HepG2 (cell line): ENCODE data around the gene LANCL2. TPM values are rescaled to one million over a fixed set of nuclear protein-coding genes. Genes with fewer than 3 reads are reported as not detected.

Experiments used
- ATAC-seq: fragments of 200-7000 bp; cut with Tn5 transposase; 3 replicates; pipeline ENCODE4 v1.9.1; 2020; ENCODE audit warnings: mild to moderate bottlenecking, moderate library complexity
- BruUV-seq: library from RNA; stranded (reverse); fragments of 400-500 nt; replicated peaks from 2 replicates; lab custom pipeline; 2021; lab: Mats Ljungman, UMichigan
- CTCF ChIA-PET: fragments of 300-600 bp; formaldehyde crosslinking; extraction: SDS; loops from one replicate; lab custom pipeline; 2021; ENCODE audit warnings: low total read pairs, inconsistent platforms, low intra/inter-chr PET ratio; lab: Yijun Ruan, JAX
- POLR2A ChIA-PET: fragments of 350-600 bp; sonication (Branson Sonifier 250); formaldehyde crosslinking; loops from one replicate; lab custom pipeline; 2020; ENCODE audit warnings: antibody characterized with exemption, inconsistent platforms; lab: Yijun Ruan, JAX
- DNase-seq: peaks from one replicate; pipeline ENCODE4 v3.0.0-alpha.2; 2015; ENCODE audit warnings: low spot score
- FAIRE-seq: peaks from 3 replicates; lab custom pipeline; 2011; peaks lifted over from hg19 to GRCh38; lab: Jason Lieb, UNC
- H2AFZ ChIP-seq: one replicate; pipeline ENCODE4 v1.6.1; 2011; ENCODE audit warnings: low read length, inconsistent platforms
- H3K27ac ChIP-seq: fragments of 300-600 bp; 3 replicates; pipeline ENCODE4 v1.8.0; 2011; ENCODE audit warnings: mixed run types, mild to moderate bottlenecking, mixed read lengths, low read length, inconsistent platforms; ENCODE audit not compliant: insufficient read depth; ENCODE audit errors: extremely low read length
- H3K27me3 ChIP-seq, 2 experiments: fragments of 200-600 bp in 1 of 2; 2 replicates in 1 of 2; 3 replicates in 1 of 2; pipeline versions ENCODE4 v1.6.0 to v1.8.0; 2011; ENCODE audit warnings: low read length in 2 of 2, mild to moderate bottlenecking in 2 of 2, moderate library complexity in 2 of 2, inconsistent platforms in 1 of 2; ENCODE audit not compliant: insufficient read depth in 2 of 2, control insufficient read depth in 1 of 2
- H3K36me3 ChIP-seq, 2 experiments: fragments of 200-600 bp in 1 of 2; replicated peaks in 1 of 2; 2 replicates in 1 of 2; 3 replicates in 1 of 2; pipeline versions ENCODE4 v1.5.1 to v1.8.0; 2011; ENCODE audit warnings: low read length in 2 of 2, inconsistent platforms in 1 of 2; ENCODE audit not compliant: insufficient read depth in 2 of 2, control insufficient read depth in 1 of 2
- H3K4me1 ChIP-seq: 2 replicates; pipeline ENCODE4 v1.5.1; 2012; ENCODE audit warnings: low read length, inconsistent platforms; ENCODE audit not compliant: insufficient read depth
- H3K4me2 ChIP-seq: 2 replicates; pipeline ENCODE4 v1.6.0; 2011; ENCODE audit warnings: low read depth, low read length, inconsistent platforms
- H3K4me3 ChIP-seq, 3 experiments: fragments of 200-600 bp in 1 of 3; sonication (generic), shearing (Covaris generic) in 1 of 3; replicated peaks in 1 of 3; 2 replicates each; pipeline ENCODE4 v1.5.1; 2011 to 2016; ENCODE audit warnings: low read length in 3 of 3, inconsistent platforms in 2 of 3, low read depth in 2 of 3, mild to moderate bottlenecking in 2 of 3, control low read depth in 1 of 3, mixed read lengths in 1 of 3; ENCODE audit not compliant: insufficient read depth in 1 of 3
- H3K79me2 ChIP-seq: one replicate; pipeline ENCODE4 v1.6.1; 2011; ENCODE audit warnings: low read length, inconsistent platforms; ENCODE audit not compliant: insufficient read depth
- H3K9ac ChIP-seq: 2 replicates; pipeline ENCODE4 v1.6.0; 2011; ENCODE audit warnings: mild to moderate bottlenecking, low read depth, low read length, inconsistent platforms; ENCODE audit not compliant: insufficient read depth
- H3K9me3 ChIP-seq: 2 replicates; pipeline ENCODE4 v1.5.1; 2012; ENCODE audit warnings: mild to moderate bottlenecking, low read length
- H4K20me1 ChIP-seq: 2 replicates; pipeline ENCODE4 v1.6.0; 2011; ENCODE audit warnings: inconsistent platforms, mild to moderate bottlenecking, low read length, moderate library complexity; ENCODE audit not compliant: insufficient read depth
- JUNB ChIP-seq: sonication (generic); formaldehyde crosslinking; IDR thresholded peaks from 2 replicates; pipeline ENCODE4 v1.8.0; 2022; ENCODE audit warnings: missing genetic modification reagents, mild to moderate bottlenecking, borderline replicate concordance
- MED13 ChIP-seq: sonication (generic); formaldehyde crosslinking; IDR thresholded peaks from 2 replicates; pipeline ENCODE4 v1.5.0; 2020; ENCODE audit warnings: missing genetic modification reagents
- SP1 ChIP-seq, 2 experiments: fragments of 450-650 bp in 1 of 2; sonication (generic) in 1 of 2; formaldehyde crosslinking in 1 of 2; IDR thresholded peaks; 2 replicates each; pipeline versions ENCODE4 v1.4.0 to v1.6.1; 2016 to 2020; ENCODE audit warnings: missing genetic modification reagents in 1 of 2
- ZNF468 ChIP-seq: sonication (generic); formaldehyde crosslinking; IDR thresholded peaks from 2 replicates; pipeline ENCODE4 v1.8.0; 2022; ENCODE audit warnings: mild to moderate bottlenecking, moderate library complexity, missing genetic modification reagents
- ZNF629 ChIP-seq: sonication (generic); formaldehyde crosslinking; conservative IDR thresholded peaks from 2 replicates; pipeline ENCODE4 v1.5.0; 2020; ENCODE audit warnings: missing genetic modification reagents
- ZNF746 ChIP-seq: sonication (generic); formaldehyde crosslinking; IDR thresholded peaks from 2 replicates; pipeline ENCODE4 v1.8.0; 2022; ENCODE audit warnings: mild to moderate bottlenecking, missing genetic modification reagents
- ZNF75D ChIP-seq: sonication (generic); formaldehyde crosslinking; IDR thresholded peaks from 2 replicates; pipeline ENCODE4 v1.8.1; 2023; ENCODE audit warnings: missing genetic modification reagents, mild to moderate bottlenecking, borderline replicate concordance
- WGBS: methylation state at CpG from one replicate; pipeline ENCODE4 v1.1.6; 2017; ENCODE audit warnings: low lambda C conversion rate; 5-methylcytosine and 5-hydroxymethylcytosine counted together
- in situ Hi-C: cut with HindIII; loops from 2 replicates; pipeline ENCODE4 v1.10.0; 2017; ENCODE audit warnings: low pct_unique_long_range_greater_than_20kb; ENCODE audit not compliant: extremely low pct_ligation_motif_present
- intact Hi-C: fragments of 100-400 bp; cut with micrococcal nuclease; formaldehyde crosslinking; loops from one replicate; pipeline ENCODE4 v1.10.0; 2022; ENCODE audit not compliant: unreplicated experiment
- polyA plus RNA-seq, 8 experiments: library from polyadenylated mRNA; depleted of rRNA in 3 of 8; stranded (reverse) in 7 of 8; unstranded in 1 of 8; fragments of >200 nt; fragmentation: Illumina TruSeq in 4 of 8; extraction: Trizol in 4 of 8; gene quantifications; 2 replicates each; pipeline versions ENCODE4 v1.2.1 to v1.2.3, GENCODE V29; 2011 to 2016; ENCODE audit warnings: low read depth in 4 of 8, missing spikeins in 1 of 8, mixed read lengths in 1 of 8; ENCODE audit not compliant: insufficient read depth in 1 of 8
- total RNA-seq, 5 experiments: library from RNA; depleted of rRNA; stranded (reverse); fragments of >200 nt; fragmentation: Illumina TruSeq; extraction: Trizol; gene quantifications; 2 replicates each; pipeline ENCODE4 v1.2.3, GENCODE V29; 2016; ENCODE audit warnings: low read depth in 1 of 5
- TF ChIP-seq, protein P1 (sequence below): sonication (generic); formaldehyde crosslinking; conservative IDR thresholded peaks from 2 replicates; pipeline ENCODE4 v1.4.0; 2020; ENCODE audit warnings: missing genetic modification reagents
- TF ChIP-seq, protein P2 (sequence below): sonication (generic); formaldehyde crosslinking; IDR thresholded peaks from 2 replicates; pipeline ENCODE4 v1.4.0; 2020; ENCODE audit warnings: missing genetic modification reagents

Gene LANCL2
- total and polyA plus RNA-seq, 2 of the 13 experiments (the other 11 are each of a cell fraction or from before 2014, with no cell fraction given): 10.0 to 13.8 TPM

DNA sequence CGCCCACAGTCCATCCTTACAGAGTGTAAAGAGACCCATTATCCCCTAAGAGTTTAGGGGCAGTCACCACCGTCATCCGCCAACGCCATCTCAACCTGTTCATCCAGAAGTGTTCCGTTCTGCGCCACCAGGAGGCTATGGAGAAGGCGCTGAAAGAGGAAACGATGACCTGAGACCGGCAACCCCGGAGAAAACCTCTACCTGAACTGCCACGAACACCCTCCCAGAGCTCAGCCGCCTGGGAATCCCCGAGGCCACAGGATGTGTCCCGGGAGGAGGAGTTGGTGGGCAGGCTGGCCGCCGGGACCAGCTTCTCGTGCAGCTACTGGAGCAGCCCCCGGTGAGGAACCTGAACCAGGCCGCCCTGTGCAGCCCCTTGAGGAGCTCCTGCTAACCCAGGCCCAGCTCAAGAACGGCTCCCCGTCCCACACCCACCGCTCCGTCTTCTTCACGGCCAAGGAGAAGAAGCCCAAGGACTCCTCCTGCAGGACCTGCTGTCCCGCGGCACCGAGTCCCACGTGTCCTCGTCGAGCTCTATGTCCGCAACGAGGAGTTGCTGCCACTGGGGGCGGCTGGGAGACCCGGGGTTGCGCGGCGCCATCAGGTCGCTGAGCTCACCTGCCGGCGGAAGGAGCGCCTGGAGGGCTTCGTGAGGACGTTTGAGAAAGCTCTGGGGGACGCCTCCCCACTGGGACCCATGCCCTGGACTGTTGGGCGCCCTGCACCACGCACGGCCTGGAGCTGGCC lies 21.1 kb upstream of the LANCL2 start:
- Histone ChIP-seq H3K9me3 (no peaks in the 10 kb centered on the region), H3K9ac (no peak overlapping the region), H3K79me2 (no peaks in the 10 kb centered on the region), H2AFZ (no peak overlapping the region), H4K20me1 (no peaks in the 10 kb centered on the region), H3K27me3 (0 out of 5 replicates have a peak, but pooled peaks cover 0 to under 1% of the 10 kb centered on the region in 2 experiments), H3K4me1 (no peaks in the 10 kb centered on the region), H3K36me3 (no peaks in the 10 kb centered on the region), H3K4me2 (no peak overlapping the region), H3K27ac (no peak overlapping the region), H3K4me3 (no peak overlapping the region)
- in situ Hi-C loops (no loop called here), intact Hi-C loops (loop anchor here (10.0 kb wide), 1 partner anchor 59 kb away; no protein-coding TSS in a partner anchor)
- FAIRE-seq (no peak), DNase-seq (no peak), ATAC-seq (peak; percentile 26; the same call in 2 of the 3 replicates)
- CTCF ChIA-PET: no interaction called here
- WGBS: 73% methylated on average over 21 of the region's 47 CpGs
- BruUV-seq: no TSS peak
- TF ChIP-seq MED13 (CRISPR knock-in tag) (no peak), ZNF746 (CRISPR knock-in tag) (no peak), ZNF468 (no peak), ZNF629 (no peak), JUNB (CRISPR knock-in tag) (no peak)
- TF ChIP-seq, protein P1, sequence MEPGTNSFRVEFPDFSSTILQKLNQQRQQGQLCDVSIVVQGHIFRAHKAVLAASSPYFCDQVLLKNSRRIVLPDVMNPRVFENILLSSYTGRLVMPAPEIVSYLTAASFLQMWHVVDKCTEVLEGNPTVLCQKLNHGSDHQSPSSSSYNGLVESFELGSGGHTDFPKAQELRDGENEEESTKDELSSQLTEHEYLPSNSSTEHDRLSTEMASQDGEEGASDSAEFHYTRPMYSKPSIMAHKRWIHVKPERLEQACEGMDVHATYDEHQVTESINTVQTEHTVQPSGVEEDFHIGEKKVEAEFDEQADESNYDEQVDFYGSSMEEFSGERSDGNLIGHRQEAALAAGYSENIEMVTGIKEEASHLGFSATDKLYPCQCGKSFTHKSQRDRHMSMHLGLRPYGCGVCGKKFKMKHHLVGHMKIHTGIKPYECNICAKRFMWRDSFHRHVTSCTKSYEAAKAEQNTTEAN (CRISPR knock-in tag): no peak
- POLR2A ChIA-PET: no interaction called here

DNA sequence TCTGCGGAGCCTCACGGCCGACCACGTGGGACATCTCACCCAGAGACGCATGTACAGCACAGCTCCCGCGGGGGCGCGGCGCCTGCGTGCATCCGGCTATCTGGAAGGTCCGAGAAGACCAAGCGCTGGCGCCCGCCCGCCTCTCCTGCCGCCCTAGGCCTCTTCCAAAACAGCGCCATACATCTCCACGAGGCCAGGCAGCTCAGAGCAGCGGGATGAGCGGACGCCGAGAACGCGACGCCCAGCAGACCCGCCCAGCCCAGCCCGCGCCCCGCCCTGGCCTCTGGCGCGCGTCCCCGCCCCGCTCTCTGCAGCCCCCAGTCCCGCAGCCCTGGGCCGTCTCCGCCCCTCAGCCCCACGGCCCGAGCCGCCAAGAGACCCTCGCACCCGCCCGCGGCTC lies 20.3 kb upstream of the LANCL2 start:
- in situ Hi-C loops: no loop called here
- TF ChIP-seq ZNF75D (CRISPR knock-in tag) (no peak), SP1 (IDR thresholded peaks at IDR 0.05) (no peak), SP1 (CRISPR knock-in tag; IDR thresholded peaks at IDR 0.05) (no peak)
- TF ChIP-seq, protein P2, sequence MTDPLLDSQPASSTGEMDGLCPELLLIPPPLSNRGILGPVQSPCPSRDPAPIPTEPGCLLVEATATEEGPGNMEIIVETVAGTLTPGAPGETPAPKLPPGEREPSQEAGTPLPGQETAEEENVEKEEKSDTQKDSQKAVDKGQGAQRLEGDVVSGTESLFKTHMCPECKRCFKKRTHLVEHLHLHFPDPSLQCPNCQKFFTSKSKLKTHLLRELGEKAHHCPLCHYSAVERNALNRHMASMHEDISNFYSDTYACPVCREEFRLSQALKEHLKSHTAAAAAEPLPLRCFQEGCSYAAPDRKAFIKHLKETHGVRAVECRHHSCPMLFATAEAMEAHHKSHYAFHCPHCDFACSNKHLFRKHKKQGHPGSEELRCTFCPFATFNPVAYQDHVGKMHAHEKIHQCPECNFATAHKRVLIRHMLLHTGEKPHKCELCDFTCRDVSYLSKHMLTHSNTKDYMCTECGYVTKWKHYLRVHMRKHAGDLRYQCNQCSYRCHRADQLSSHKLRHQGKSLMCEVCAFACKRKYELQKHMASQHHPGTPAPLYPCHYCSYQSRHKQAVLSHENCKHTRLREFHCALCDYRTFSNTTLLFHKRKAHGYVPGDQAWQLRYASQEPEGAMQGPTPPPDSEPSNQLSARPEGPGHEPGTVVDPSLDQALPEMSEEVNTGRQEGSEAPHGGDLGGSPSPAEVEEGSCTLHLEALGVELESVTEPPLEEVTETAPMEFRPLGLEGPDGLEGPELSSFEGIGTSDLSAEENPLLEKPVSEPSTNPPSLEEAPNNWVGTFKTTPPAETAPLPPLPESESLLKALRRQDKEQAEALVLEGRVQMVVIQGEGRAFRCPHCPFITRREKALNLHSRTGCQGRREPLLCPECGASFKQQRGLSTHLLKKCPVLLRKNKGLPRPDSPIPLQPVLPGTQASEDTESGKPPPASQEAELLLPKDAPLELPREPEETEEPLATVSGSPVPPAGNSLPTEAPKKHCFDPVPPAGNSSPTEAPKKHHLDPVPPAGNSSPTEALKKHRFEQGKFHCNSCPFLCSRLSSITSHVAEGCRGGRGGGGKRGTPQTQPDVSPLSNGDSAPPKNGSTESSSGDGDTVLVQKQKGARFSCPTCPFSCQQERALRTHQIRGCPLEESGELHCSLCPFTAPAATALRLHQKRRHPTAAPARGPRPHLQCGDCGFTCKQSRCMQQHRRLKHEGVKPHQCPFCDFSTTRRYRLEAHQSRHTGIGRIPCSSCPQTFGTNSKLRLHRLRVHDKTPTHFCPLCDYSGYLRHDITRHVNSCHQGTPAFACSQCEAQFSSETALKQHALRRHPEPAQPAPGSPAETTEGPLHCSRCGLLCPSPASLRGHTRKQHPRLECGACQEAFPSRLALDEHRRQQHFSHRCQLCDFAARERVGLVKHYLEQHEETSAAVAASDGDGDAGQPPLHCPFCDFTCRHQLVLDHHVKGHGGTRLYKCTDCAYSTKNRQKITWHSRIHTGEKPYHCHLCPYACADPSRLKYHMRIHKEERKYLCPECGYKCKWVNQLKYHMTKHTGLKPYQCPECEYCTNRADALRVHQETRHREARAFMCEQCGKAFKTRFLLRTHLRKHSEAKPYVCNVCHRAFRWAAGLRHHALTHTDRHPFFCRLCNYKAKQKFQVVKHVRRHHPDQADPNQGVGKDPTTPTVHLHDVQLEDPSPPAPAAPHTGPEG (CRISPR knock-in tag): no peak

More for the DNA sequence above, 20.3 kb upstream of the LANCL2 start:
- Histone ChIP-seq H3K27ac (no peak overlapping the region), H3K4me2 (no peak overlapping the region), H3K4me3 (no peak overlapping the region), H2AFZ (no peak overlapping the region), H4K20me1 (no peaks in the 10 kb centered on the region), H3K9ac (no peak overlapping the region), H3K79me2 (no peaks in the 10 kb centered on the region), H3K9me3 (no peaks in the 10 kb centered on the region), H3K27me3 (0 out of 5 replicates have a peak, but pooled peaks cover 0 to 3% of the 10 kb centered on the region in 2 experiments), H3K36me3 (no peaks in the 10 kb centered on the region), H3K4me1 (no peaks in the 10 kb centered on the region)
- no peak for DNase-seq
- ATAC-seq: no peak
- CTCF ChIA-PET: no interaction called here
- BruUV-seq: no TSS peak
- intact Hi-C loops: loop anchor here (10.0 kb wide), 1 partner anchor 60 kb away; no protein-coding TSS in a partner anchor
- no peak for FAIRE-seq
- POLR2A ChIA-PET: no interaction called here
- 84% methylated on average over 45 of the region's 46 CpGs for WGBS
